HG03025 (cell line): ENCODE measurements around the gene PCDHGA4.
"Not testable (repeated sequence)": the region's sequence is repeated elsewhere in the genome, so short reads cannot be mapped to it uniquely, and the experiment has no call there.

Experiments
- ATAC-seq: cut with Tn5 transposase; IDR thresholded peaks from one replicate; pipeline ENCODE4 v1.9.1; 2021; ENCODE audit warnings: mild to moderate bottlenecking, moderate library complexity; ENCODE audit not compliant: unreplicated experiment, low FRiP score

The PCDHGA4 gene

GRCh38 chr5:141382469-141383294 lies 27.9 kb downstream of the PCDHGA4 start, which contains the start of gene PCDHGA7:
Gene PCDHGA7 (plus strand): TSS chr5:141382742. CDS start chr5:141382900, 158 bp downstream.
- ATAC-seq = no peak

DNA sequence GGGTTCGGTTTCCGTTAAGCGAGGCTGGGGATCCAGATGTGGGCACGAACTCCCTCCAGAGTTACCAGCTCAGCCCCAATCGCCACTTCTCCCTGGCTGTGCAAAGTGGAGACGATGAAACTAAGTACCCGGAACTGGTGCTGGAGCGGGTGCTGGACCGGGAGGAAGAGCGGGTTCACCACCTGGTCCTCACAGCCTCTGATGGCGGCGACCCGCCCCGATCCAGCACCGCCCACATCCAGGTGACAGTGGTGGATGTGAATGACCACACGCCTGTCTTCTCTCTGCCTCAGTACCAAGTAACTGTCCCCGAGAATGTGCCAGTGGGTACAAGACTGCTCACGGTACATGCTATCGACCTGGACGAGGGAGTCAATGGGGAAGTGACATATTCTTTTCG lies 28.5 kb downstream of the PCDHGA4 start:
- ATAC-seq = no peak

DNA sequence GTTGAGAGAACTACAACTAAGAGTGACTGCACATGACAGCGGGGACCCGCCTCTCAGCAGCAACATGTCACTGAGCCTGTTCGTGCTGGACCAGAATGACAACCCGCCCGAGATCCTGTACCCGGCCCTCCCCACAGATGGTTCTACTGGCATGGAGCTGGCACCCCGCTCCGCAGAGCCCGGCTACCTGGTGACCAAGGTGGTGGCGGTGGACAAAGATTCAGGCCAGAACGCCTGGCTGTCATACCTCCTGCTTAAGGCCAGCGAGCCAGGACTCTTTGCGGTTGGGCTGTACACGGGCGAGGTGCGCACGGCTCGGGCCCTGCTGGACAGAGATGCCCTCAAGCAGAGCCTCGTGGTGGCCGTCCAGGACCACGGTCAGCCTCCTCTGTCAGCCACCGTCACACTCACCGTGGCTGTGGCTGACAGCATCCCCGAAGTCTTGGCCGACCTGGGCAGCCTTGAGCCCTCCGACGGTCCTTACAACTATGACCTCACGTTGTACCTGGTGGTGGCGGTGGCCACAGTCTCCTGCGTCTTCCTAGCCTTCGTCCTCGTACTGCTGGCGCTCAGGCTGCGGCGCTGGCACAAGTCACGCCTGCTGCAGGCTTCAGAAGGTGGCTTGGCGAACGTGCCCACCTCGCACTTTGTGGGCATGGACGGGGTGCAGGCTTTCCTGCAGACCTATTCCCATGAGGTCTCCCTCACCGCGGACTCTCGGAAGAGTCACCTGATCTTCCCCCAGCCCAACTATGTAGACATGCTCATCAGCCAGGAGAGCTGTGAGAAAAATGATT lies 29.8 kb downstream of the PCDHGA4 start:
- ATAC-seq = no peak

DNA sequence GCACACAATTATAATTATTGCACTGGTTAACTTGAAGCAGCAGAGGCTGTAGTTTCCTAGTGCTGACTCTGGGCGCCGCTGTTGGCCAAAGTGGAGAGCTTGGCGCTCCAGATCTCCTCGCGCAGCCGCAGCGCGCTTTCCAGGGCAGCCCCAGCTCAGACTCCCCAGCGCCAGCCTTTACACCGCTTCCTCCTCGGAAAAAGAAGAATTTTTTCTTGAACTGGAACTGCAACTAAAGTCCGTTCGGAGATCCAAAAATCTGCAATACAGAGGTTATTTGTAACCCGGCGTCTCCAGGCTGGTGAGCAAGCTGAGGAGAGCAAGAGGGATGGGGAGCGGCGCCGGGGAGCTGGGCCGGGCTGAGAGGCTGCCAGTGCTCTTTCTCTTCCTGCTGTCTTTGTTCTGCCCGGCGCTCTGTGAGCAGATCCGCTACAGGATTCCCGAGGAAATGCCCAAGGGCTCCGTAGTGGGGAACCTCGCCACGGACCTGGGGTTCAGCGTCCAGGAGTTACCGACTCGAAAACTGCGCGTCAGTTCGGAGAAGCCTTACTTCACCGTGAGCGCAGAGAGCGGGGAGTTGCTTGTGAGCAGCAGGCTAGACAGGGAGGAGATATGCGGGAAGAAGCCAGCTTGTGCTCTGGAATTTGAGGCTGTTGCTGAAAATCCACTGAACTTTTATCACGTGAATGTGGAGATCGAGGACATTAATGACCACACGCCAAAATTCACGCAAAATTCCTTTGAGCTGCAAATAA lies 32.9 kb downstream of the PCDHGA4 start, which contains the start of gene PCDHGB4:
Gene PCDHGB4, plus strand, starts transcription at position 142 of the 755 bp plus-strand sequence. Its CDS starts 187 bp downstream, at position 329.
- not testable (repeated sequence) for ATAC-seq

- ATAC-seq = no peak
Measured at GRCh38 chr5:141388661-141389060, 33.8 kb downstream of the PCDHGA4 start.

DNA sequence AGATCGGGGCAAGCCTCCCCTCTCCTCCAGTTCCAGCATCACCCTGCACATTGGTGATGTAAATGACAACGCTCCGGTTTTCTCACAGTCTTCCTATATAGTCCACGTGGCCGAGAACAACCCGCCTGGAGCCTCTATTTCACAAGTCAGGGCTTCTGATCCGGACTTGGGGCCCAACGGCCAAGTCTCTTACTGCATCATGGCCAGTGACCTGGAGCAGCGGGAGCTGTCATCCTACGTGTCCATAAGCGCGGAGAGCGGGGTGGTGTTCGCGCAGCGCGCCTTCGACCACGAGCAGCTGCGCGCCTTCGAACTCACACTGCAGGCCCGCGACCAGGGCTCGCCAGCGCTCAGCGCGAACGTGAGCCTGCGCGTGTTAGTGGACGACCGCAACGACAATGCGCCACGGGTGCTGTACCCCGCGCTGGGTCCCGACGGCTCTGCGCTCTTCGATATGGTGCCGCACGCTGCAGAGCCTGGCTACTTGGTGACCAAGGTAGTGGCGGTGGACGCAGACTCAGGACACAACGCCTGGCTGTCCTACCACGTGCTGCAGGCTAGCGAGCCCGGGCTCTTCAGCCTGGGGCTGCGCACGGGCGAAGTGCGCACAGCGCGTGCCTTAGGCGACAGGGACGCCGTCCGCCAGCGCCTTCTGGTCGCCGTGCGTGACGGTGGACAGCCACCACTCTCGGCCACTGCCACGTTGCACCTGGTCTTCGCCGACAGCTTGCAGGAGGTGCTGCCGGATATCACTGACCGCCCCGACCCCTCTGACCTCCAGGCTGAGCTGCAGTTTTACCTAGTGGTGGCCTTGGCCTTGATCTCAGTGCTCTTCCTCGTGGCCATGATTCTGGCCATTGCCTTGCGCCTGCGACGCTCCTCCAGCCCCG lies 34.6 kb downstream of the PCDHGA4 start:
- no peak for ATAC-seq

DNA sequence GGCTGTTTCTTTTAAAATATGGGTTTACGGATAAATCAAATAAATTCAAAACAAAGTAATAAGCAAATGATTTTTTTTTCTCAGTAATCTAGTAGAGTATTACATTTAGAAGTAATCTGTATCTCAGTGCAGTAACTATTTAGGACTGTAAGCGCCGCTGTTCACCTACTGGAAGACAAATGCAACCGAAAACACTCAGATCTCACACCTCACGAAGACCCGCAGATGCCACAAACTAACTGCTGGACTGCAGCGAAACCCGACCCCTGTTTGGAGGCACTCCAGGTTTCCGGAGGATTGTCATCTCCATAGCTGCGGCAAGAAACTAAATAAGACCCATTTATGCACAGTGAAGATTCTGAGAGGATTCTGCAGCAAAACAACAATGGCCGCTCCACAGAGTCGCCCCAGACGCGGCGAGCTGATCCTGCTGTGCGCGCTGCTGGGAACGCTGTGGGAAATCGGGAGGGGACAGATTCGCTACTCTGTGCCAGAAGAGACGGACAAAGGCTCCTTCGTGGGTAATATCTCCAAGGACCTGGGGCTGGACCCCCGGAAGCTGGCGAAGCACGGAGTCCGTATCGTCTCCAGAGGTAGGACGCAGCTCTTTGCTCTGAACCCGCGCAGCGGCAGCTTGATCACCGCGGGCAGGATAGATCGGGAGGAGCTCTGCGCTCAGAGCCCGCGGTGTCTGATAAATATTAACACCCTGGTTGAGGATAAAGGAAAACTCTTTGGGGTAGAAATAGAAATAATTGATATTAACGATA lies 37.8 kb downstream of the PCDHGA4 start, which contains the start of gene PCDHGA8:
Gene PCDHGA8, plus strand, starts transcription at position 205 of the 770 bp plus-strand sequence. Its CDS starts 181 bp downstream, at position 386.
- ATAC-seq = no peak

DNA sequence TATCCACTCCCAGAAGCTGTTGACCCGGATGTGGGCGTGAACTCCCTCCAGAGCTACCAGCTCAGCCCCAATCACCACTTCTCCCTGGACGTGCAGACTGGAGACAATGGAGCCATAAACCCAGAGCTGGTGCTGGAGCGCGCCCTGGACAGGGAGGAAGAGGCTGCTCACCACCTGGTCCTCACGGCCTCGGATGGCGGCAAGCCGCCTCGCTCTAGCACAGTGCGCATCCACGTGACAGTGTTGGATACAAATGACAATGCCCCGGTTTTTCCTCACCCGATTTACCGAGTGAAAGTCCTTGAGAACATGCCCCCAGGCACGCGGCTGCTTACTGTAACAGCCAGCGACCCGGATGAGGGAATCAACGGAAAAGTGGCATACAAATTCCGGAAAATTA lies 38.4 kb downstream of the PCDHGA4 start:
- ATAC-seq = no peak

DNA sequence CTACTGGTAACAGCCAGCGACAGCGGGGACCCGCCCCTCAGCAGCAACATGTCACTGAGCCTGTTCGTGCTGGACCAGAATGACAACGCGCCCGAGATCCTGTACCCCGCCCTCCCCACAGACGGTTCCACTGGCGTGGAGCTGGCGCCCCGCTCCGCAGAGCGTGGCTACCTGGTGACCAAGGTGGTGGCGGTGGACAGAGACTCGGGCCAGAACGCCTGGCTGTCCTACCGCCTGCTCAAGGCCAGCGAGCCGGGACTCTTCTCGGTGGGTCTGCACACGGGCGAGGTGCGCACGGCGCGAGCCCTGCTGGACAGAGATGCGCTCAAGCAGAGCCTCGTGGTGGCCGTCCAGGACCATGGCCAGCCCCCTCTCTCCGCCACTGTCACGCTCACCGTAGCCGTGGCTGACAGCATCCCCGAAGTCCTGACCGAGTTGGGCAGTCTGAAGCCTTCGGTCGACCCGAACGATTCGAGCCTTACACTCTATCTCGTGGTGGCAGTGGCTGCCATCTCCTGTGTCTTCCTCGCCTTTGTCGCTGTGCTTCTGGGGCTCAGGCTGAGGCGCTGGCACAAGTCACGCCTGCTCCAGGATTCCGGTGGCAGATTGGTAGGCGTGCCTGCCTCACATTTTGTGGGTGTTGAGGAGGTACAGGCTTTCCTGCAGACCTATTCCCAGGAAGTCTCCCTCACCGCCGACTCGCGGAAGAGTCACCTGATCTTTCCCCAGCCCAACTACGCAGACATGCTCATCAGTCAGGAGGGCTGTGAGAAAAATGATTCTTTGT lies 39.8 kb downstream of the PCDHGA4 start:
- ATAC-seq = not testable (repeated sequence)

DNA sequence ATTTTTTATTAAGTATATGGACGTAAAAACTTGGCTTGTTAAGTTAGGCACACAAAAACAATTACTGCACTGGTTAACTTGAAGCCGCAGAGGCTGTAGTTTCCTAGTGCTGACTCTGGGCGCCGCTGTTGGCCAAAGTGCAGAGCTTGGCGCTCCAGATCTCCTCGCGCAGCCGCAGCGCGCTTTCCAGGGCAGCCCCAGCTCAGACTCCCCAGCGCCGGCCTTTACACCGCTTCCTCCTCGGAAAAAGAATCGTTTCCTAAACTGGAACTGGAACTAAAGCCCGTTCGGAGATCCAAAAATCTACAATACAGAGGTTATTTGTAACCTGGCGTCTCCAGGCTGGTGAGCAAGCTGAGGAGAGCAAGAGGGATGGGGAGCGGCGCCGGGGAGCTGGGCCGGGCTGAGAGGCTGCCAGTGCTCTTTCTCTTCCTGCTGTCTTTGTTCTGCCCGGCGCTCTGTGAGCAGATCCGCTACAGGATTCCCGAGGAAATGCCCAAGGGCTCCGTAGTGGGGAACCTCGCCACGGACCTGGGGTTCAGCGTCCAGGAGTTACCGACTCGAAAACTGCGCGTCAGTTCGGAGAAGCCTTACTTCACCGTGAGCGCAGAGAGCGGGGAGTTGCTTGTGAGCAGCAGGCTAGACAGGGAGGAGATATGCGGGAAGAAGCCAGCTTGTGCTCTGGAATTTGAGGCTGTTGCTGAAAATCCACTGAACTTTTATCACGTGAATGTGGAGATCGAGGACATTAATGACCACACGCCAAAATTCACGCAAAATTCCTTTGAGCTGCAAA lies 43.1 kb downstream of the PCDHGA4 start, which contains the start of gene PCDHGB5:
Gene PCDHGB5, plus strand, starts transcription at position 192 of the 796 bp plus-strand sequence. Its CDS starts 181 bp downstream, at position 373.
- not testable (repeated sequence) for ATAC-seq

DNA sequence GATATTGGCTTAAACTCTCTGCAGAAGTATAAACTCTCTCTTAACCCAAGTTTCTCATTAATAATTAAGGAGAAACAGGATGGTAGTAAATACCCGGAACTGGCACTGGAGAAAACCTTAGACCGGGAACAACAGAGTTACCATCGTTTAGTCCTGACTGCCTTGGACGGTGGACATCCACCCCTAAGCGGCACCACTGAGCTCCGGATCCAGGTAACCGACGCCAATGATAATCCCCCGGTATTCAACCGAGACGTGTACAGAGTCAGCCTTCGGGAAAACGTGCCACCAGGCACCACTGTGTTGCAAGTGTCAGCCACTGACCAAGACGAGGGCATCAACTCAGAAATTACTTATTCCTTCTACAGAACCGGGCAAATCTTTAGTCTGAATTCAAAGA lies 43.8 kb downstream of the PCDHGA4 start:
- no peak for ATAC-seq

DNA sequence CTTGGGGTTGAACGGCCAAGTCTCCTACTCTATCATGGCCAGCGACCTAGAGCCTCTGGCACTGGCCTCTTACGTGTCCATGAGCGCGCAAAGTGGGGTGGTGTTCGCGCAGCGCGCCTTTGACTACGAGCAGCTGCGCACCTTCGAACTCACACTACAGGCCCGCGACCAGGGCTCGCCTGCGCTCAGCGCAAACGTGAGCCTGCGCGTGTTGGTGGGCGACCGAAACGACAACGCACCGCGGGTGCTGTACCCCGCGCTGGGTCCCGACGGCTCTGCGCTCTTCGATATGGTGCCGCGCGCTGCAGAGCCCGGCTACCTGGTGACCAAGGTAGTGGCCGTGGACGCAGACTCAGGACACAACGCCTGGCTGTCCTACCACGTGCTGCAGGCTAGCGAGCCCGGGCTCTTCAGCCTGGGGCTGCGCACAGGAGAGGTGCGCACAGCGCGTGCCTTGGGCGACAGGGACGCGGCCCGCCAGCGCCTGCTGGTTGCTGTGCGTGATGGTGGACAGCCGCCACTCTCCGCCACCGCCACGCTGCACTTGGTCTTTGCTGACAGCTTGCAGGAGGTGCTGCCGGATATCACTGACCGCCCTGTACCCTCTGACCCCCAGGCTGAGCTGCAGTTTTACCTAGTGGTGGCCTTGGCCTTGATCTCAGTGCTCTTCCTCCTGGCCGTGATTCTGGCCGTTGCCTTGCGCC lies 44.9 kb downstream of the PCDHGA4 start:
- no peak for ATAC-seq

- no peak for ATAC-seq
Measured at GRCh38 chr5:141402553-141403243, 47.9 kb downstream of the PCDHGA4 start, which contains the start of gene PCDHGA9. Gene PCDHGA9 (plus strand): TSS chr5:141402778. CDS start chr5:141402953, 175 bp downstream.

- ATAC-seq = no peak
Measured at GRCh38 chr5:141403387-141403786, 48.6 kb downstream of the PCDHGA4 start.
